GM19372 (cell line): ENCODE data around the gene ADAMTS2.
"Not testable (repeated sequence)": the region's sequence is repeated elsewhere in the genome, so short reads cannot be mapped to it uniquely, and the experiment has no call there.

ENCODE experiments used
- ATAC-seq: cut with Tn5 transposase; IDR thresholded peaks from one replicate; pipeline ENCODE4 v1.9.1; 2021; ENCODE audit warnings: mild to moderate bottlenecking, low read depth, moderate library complexity; ENCODE audit not compliant: unreplicated experiment

ADAMTS2 gene

GRCh38 chr5:179223528-179223927 is 121.7 kb downstream of the ADAMTS2 start:
- ATAC-seq = no peak

GRCh38 chr5:179222246-179223017 is 122.8 kb downstream of the ADAMTS2 start:
- no peak for ATAC-seq

- no peak for ATAC-seq
These were observed 123.4 kb downstream of the ADAMTS2 start for GRCh38 chr5:179221877-179222220.

GRCh38 chr5:179221196-179221876 is 123.9 kb downstream of the ADAMTS2 start:
- ATAC-seq = no peak

GRCh38 chr5:179220716-179221115 is 124.5 kb downstream of the ADAMTS2 start:
- ATAC-seq = no peak

- no peak for ATAC-seq
These were observed 125.3 kb downstream of the ADAMTS2 start for GRCh38 chr5:179219661-179220620.

- ATAC-seq = no peak
These were observed 126.3 kb downstream of the ADAMTS2 start for GRCh38 chr5:179218943-179219330.

GRCh38 chr5:179217956-179218942 is 127.0 kb downstream of the ADAMTS2 start:
- ATAC-seq = no peak

GRCh38 chr5:179217356-179217755 is 127.9 kb downstream of the ADAMTS2 start:
- no peak for ATAC-seq

- not testable (repeated sequence) for ATAC-seq
These were observed 128.9 kb downstream of the ADAMTS2 start for GRCh38 chr5:179216381-179216780.

GRCh38 chr5:179215576-179215975 is 129.7 kb downstream of the ADAMTS2 start:
- ATAC-seq = no peak

- ATAC-seq = no peak
These were observed 130.6 kb downstream of the ADAMTS2 start for GRCh38 chr5:179214678-179215077.

- ATAC-seq = no peak
These were observed 132.4 kb downstream of the ADAMTS2 start for GRCh38 chr5:179212870-179213269.

- no peak for ATAC-seq
These were observed 133.6 kb downstream of the ADAMTS2 start for GRCh38 chr5:179211631-179212030.

GRCh38 chr5:179211068-179211467 is 134.2 kb downstream of the ADAMTS2 start:
- no peak for ATAC-seq

GRCh38 chr5:179210478-179210877 is 134.8 kb downstream of the ADAMTS2 start:
- ATAC-seq = no peak

- ATAC-seq = no peak
These were observed 135.7 kb downstream of the ADAMTS2 start for GRCh38 chr5:179209359-179210150.

GRCh38 chr5:179208706-179209358 is 136.4 kb downstream of the ADAMTS2 start:
- ATAC-seq = no peak
